Esophagus (tissue), 2 donors: Measurements from ENCODE around the gene ATXN7L2. TPM values are rescaled to one million over a fixed set of nuclear protein-coding genes. Genes with fewer than 3 reads are reported as not detected.
"Not testable (repeated sequence)": the region's sequence is repeated elsewhere in the genome, so short reads cannot be mapped to it uniquely, and the experiment has no call there.

Experiments
- H3K27ac ChIP-seq, 2 donors: one replicate each; pipeline ENCODE4 v1.5.1; 2013; ENCODE audit warnings: low read depth in 2 of 2, mild to moderate bottlenecking in 2 of 2, inconsistent platforms in 1 of 2, low read length in 1 of 2, moderate library complexity in 1 of 2
- H3K27me3 ChIP-seq, 2 donors: one replicate each; pipeline ENCODE4 v1.6.1; 2013; ENCODE audit warnings: low read length in 2 of 2, control low read depth in 1 of 2, mild to moderate bottlenecking in 1 of 2; ENCODE audit not compliant: insufficient read depth in 2 of 2, control insufficient read depth in 1 of 2
- H3K36me3 ChIP-seq, 2 donors: one replicate each; pipeline ENCODE4 v1.6.1; 2013; ENCODE audit warnings: low read length in 1 of 2; ENCODE audit not compliant: control insufficient read depth in 2 of 2, insufficient read depth in 2 of 2
- H3K4me1 ChIP-seq, 2 donors: one replicate each; pipeline ENCODE4 v1.6.1; 2013; ENCODE audit warnings: low read length in 1 of 2; ENCODE audit not compliant: control insufficient read depth in 2 of 2, insufficient read depth in 2 of 2
- H3K4me3 ChIP-seq, 2 donors: one replicate each; pipeline ENCODE4 v1.5.1; 2013; ENCODE audit warnings: low read length in 2 of 2, mild to moderate bottlenecking in 2 of 2, low read depth in 1 of 2, moderate library complexity in 1 of 2
- H3K9me3 ChIP-seq, 2 donors: one replicate each; pipeline ENCODE4 v1.6.1; 2013; ENCODE audit warnings: mild to moderate bottlenecking in 2 of 2, low read depth in 1 of 2, low read length in 1 of 2, moderate library complexity in 1 of 2; ENCODE audit not compliant: control insufficient read depth in 2 of 2, insufficient read depth in 1 of 2
- WGBS, 2 donors: extraction: QIAGEN DNeasy Blood & Tissue Kit; methylation state at CpG; one replicate each; pipeline ENCODE4 v1.1.7; 2013; 5-methylcytosine and 5-hydroxymethylcytosine counted together
- polyA plus RNA-seq, 2 donors: library from polyadenylated mRNA; stranded (reverse); fragments of 200-250 nt; gene quantifications; one replicate each; pipeline ENCODE4 v1.2.3, GENCODE V29; 2013
- donor health status: healthy with polysubstance abuse.
- donor health status: Bipolar disorder and iron deficiency.

The ATXN7L2 gene
- polyA plus RNA-seq, result 1 to 10 TPM; 3.6 to 6.4 TPM

GRCh38 chr1:109483672-109484518 lies at the start of gene ATXN7L2:
TSS of gene ATXN7L2 (plus strand) at chr1:109483905. CDS start at chr1:109483954, 49 bp downstream.
- H3K4me3 ChIP-seq, result peak within 1 kb of the TSS; percentile 60 to 64
- peaks cover 7% of the 10 kb centered on the region in 2 donors for H3K36me3 ChIP-seq
- H3K27me3 ChIP-seq, result no peaks in the 10 kb centered on the region
- H3K4me1 ChIP-seq, result peaks cover 5 to 10% of the 10 kb centered on the region in 2 donors
- H3K9me3 ChIP-seq, result no peaks in the 10 kb centered on the region
- peak within 1 kb of the TSS; percentile 92 to 95 for H3K27ac ChIP-seq
- 1% methylated on average over 29 to 71 of the region's 73 CpGs for WGBS, 2 donors

- Histone ChIP-seq H3K4me3 (no peak overlapping the region), H3K27ac (no peak overlapping the region), H3K9me3 (no peaks in the 10 kb centered on the region), H3K27me3 (no peaks in the 10 kb centered on the region), H3K4me1 (no peaks in the 10 kb centered on the region), H3K36me3 (no peaks in the 10 kb centered on the region)
- WGBS, 2 donors, result 75% methylated on average over 1 of the region's 1 CpG
These were observed 49.2 kb upstream of the ATXN7L2 start for GRCh38 chr1:109434484-109434883.

GRCh38 chr1:109438798-109439297 lies 44.9 kb upstream of the ATXN7L2 start:
- Histone ChIP-seq H3K4me1 (no peaks in the 10 kb centered on the region), H3K9me3 (no peaks in the 10 kb centered on the region), H3K4me3 (no peak overlapping the region), H3K27me3 (no peaks in the 10 kb centered on the region), H3K36me3 (no peaks in the 10 kb centered on the region), H3K27ac (no peak overlapping the region)
- 65 to 68% methylated on average over 3 of the region's 3 CpGs for WGBS, 2 donors

GRCh38 chr1:109441069-109441468 lies 42.6 kb upstream of the ATXN7L2 start:
- Histone ChIP-seq H3K27me3 (no peaks in the 10 kb centered on the region), H3K4me1 (no peaks in the 10 kb centered on the region), H3K9me3 (no peaks in the 10 kb centered on the region), H3K4me3 (no peak overlapping the region), H3K36me3 (no peaks in the 10 kb centered on the region), H3K27ac (no peak overlapping the region)
- 18 to 22% methylated on average over 1 of the region's 1 CpG for WGBS, 2 donors

GRCh38 chr1:109443476-109443875 lies 40.2 kb upstream of the ATXN7L2 start:
- WGBS, 2 donors, result 69 to 74% methylated on average over 2 of the region's 2 CpGs
- Histone ChIP-seq H3K27me3 (no peaks in the 10 kb centered on the region), H3K4me3 (no peak overlapping the region), H3K4me1 (no peaks in the 10 kb centered on the region), H3K27ac (no peak overlapping the region), H3K9me3 (no peaks in the 10 kb centered on the region), H3K36me3 (no peaks in the 10 kb centered on the region)

- 80 to 93% methylated on average over 1 of the region's 1 CpG for whole genome bisulfite sequencing, 2 donors
- no peak overlapping the region for H3K27ac ChIP-seq
These were observed 39.4 kb upstream of the ATXN7L2 start for GRCh38 chr1:109444346-109444745.

GRCh38 chr1:109445949-109446695 lies 37.6 kb upstream of the ATXN7L2 start:
- WGBS, 2 donors, result 73% methylated on average over 11 of the region's 11 CpGs
- H3K27ac ChIP-seq, H3K9me3 ChIP-seq, H3K27me3 ChIP-seq, H3K36me3 ChIP-seq, H3K4me3 ChIP-seq, H3K4me1 ChIP-seq: not testable (repeated sequence)

More at GRCh38 chr1:109444346-109444745, 39.4 kb upstream of the ATXN7L2 start:
- H3K9me3 ChIP-seq, result no peaks in the 10 kb centered on the region
- H3K27me3 ChIP-seq, result no peaks in the 10 kb centered on the region
- no peaks in the 10 kb centered on the region for H3K36me3 ChIP-seq
- H3K4me3 ChIP-seq, result no peak overlapping the region
- H3K4me1 ChIP-seq, result no peaks in the 10 kb centered on the region

- no peaks in the 10 kb centered on the region for H3K4me1 ChIP-seq
- H3K4me3 ChIP-seq, result no peak overlapping the region
- H3K27me3 ChIP-seq, result no peaks in the 10 kb centered on the region
- H3K27ac ChIP-seq, result no peak overlapping the region
- H3K9me3 ChIP-seq, result peaks cover 0 to 2% of the 10 kb centered on the region in 2 donors
- WGBS, 2 donors, result 57 to 66% methylated on average over 4 of the region's 4 CpGs
- no peaks in the 10 kb centered on the region for H3K36me3 ChIP-seq
These were observed 36.2 kb upstream of the ATXN7L2 start for GRCh38 chr1:109447524-109447923.

- WGBS, 2 donors, result 93 to 100% methylated on average over 1 of the region's 1 CpG
- no peak overlapping the region for H3K4me3 ChIP-seq
- H3K27ac ChIP-seq, result no peak overlapping the region
These were observed 29.1 kb upstream of the ATXN7L2 start for GRCh38 chr1:109454497-109455133.

More at GRCh38 chr1:109454497-109455133, 29.1 kb upstream of the ATXN7L2 start:
- Histone ChIP-seq H3K9me3 (peaks cover 0 to 2% of the 10 kb centered on the region in 2 donors), H3K36me3 (no peaks in the 10 kb centered on the region), H3K27me3 (peaks cover 0 to 2% of the 10 kb centered on the region in 2 donors), H3K4me1 (no peaks in the 10 kb centered on the region)
